GM12875 (cell line): ENCODE data around the gene ACAP1.
"Not testable (repeated sequence)": the region's sequence is repeated elsewhere in the genome, so short reads cannot be mapped to it uniquely, and the experiment has no call there.

Experiments used
- H3K4me3 ChIP-seq: one replicate; pipeline ENCODE4 v1.5.1; 2011; ENCODE audit warnings: low read depth, low read length, control low read depth
- TF ChIP-seq, protein P1 (sequence below): IDR thresholded peaks from 2 replicates; pipeline ENCODE4 v1.5.1; 2011; ENCODE audit warnings: low read depth, mild to moderate bottlenecking, control low read depth, inconsistent platforms, low read length, moderate library complexity, borderline replicate concordance; ENCODE audit not compliant: insufficient read depth

ACAP1 gene

DNA sequence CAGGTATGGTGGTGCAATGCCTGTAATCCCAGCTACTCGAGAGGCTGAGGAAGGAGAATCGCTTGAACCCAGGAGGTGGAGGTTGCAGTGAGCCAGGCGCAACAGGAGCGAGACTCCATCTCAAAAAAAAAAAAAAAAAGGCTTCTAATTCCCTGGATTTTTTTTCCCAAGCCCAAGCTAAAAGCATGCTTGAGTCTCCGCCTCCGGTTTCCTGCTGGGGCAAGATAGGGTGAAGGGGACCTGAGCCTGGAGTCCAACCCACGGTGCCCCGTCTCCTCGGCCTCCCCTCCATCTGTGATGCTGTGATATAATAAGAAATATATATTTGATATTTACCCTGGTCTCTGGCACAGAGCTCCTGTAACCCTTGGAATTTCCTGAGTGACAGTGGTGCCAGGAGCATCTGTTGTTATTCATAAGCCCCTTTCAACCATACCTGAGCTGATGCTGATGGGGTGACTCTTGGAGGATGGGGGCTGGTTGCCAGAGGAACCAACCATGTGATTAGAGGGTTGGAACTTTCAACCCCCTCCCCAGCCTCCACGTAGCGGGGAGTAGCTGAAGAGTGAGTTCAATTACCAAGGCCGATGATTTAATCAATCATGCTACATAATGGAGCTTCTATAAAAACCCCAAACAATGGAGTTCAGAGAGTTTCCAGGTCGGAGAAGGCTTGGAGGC, 31.7 kb downstream of the ACAP1 start:
- no peak overlapping the region for H3K4me3 ChIP-seq
- TF ChIP-seq, protein P1, sequence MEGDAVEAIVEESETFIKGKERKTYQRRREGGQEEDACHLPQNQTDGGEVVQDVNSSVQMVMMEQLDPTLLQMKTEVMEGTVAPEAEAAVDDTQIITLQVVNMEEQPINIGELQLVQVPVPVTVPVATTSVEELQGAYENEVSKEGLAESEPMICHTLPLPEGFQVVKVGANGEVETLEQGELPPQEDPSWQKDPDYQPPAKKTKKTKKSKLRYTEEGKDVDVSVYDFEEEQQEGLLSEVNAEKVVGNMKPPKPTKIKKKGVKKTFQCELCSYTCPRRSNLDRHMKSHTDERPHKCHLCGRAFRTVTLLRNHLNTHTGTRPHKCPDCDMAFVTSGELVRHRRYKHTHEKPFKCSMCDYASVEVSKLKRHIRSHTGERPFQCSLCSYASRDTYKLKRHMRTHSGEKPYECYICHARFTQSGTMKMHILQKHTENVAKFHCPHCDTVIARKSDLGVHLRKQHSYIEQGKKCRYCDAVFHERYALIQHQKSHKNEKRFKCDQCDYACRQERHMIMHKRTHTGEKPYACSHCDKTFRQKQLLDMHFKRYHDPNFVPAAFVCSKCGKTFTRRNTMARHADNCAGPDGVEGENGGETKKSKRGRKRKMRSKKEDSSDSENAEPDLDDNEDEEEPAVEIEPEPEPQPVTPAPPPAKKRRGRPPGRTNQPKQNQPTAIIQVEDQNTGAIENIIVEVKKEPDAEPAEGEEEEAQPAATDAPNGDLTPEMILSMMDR = no peak

DNA sequence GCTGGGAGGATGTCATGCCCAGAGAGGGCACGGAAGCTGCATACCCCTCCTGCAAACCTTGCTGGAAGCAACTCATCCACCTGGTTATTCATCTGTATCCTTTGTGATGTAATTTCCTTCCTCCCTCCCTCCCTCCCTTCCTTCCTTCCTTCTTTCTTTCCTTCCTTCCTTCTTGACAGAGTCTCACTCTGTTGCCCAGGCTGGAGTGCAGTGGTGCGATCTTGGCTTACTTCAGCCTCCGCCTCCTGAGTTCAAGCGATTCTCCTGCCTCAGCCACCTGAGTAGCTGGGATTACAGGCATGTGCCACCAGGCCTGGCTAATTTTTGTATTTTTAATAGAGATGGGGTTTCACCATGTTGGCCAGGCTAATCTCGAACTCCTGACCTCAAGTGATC, 32.3 kb downstream of the ACAP1 start:
- H3K4me3 ChIP-seq = not testable (repeated sequence)

DNA sequence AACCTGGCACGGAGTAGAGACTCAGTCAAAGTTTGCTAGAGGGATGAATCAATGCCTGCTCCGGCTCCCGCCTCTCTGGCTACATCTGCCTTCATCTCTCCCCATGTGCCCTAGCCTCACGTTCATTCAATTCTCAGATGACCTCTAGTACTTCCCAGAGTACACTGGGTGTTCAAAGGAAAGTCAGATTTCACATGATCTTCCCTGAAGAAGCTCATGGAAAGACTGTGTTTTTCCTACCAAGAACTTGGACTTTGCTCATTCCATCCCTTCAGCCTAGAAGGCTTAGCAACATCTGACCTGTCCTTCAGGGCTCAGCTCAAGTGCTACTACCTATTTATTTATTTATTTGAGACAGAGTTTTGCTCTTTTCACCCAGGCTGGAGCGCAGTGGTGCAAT, 33.5 kb downstream of the ACAP1 start:
- no peak overlapping the region for H3K4me3 ChIP-seq
- TF ChIP-seq, protein P1 = no peak

DNA sequence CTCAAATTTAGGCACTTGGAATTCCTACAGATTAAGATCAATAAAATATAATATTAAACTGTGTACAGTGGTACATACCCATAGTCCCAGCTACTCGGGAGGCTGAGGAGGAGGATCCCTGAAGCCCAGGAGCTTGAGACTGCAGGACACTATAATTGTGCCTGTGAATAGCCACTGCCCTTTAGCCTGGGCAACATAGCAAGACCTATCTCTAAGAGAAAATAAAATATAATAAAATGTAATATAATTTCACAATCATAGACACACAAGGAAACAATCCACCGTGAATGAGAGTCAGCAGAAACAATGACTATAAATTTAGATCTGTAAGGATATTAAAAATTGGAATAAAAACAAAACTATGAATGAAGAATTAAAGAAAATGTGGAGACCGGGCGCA, 34.5 kb downstream of the ACAP1 start:
- no peak overlapping the region for H3K4me3 ChIP-seq
- TF ChIP-seq, protein P1 = no peak

DNA sequence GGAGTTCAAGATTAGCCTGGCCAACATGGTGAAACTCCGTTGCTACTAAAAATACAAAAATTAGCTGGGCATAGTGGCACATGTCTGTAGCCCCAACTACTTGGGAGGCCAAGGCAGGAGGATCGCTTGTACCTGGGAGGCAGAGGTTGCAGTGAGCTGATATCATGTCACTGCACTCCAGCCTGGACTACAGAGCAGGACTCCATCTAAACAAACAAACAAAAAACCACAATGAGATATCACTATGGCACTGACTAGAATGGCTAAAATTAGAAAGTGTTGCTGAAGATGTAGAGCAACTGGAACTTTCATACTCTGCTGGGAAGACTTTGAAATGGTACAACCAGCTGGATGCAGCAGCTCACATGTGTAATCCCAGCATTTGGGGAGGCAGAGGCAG, 38.0 kb downstream of the ACAP1 start:
- TF ChIP-seq, protein P1 = no peak
- H3K4me3 ChIP-seq = no peak overlapping the region

DNA sequence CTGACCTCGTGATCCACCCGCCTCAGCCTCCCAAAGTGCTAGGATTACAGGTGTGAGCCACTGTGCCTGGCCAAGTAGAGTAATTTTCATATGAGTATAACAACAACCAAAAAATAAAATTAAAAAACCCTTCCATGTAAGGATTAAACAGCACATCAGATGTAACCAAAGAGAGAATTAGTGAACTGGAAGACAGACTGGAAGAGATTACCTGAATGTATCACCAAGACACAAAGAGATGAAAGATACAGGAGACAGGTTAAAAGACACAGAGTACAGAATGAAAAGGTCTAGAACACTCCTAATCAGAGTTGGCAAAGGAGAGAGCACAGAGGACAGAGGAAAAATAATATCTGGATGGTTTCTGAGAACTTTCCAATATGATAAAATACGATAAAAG, 42.8 kb downstream of the ACAP1 start:
- H3K4me3 ChIP-seq = no peak overlapping the region
- TF ChIP-seq, protein P1 = no peak

DNA sequence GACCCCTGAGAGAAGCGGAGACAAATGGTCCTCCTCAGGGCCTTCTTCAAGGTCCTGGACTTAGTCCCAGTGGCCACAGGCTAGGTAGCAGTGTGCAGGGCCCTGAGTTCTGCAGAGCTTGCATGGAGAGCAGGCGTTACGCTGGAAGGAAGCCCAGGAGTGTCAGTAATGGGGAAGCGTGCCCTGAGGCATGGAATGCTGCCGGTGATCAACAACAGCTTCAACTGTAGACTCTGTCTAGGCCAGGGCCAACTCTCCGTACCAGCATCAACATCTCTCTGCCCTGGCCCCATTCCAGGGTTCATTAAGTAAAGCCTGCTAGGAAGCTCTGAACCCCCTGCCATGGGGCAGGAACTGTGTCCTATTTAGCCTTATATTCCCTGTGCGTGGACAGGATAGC, 44.0 kb downstream of the ACAP1 start:
- TF ChIP-seq, protein P1 = no peak
- H3K4me3 ChIP-seq = no peak overlapping the region
